ENCODE results near the gene BMP2K.
"Not testable (repeated sequence)": the region's sequence is repeated elsewhere in the genome, so short reads cannot be mapped to it uniquely, and the experiment has no call there.

GRCh38 chr4:78908974-78909373, 132.8 kb downstream of the BMP2K start:
- TF ChIP-seq, protein P1, sequence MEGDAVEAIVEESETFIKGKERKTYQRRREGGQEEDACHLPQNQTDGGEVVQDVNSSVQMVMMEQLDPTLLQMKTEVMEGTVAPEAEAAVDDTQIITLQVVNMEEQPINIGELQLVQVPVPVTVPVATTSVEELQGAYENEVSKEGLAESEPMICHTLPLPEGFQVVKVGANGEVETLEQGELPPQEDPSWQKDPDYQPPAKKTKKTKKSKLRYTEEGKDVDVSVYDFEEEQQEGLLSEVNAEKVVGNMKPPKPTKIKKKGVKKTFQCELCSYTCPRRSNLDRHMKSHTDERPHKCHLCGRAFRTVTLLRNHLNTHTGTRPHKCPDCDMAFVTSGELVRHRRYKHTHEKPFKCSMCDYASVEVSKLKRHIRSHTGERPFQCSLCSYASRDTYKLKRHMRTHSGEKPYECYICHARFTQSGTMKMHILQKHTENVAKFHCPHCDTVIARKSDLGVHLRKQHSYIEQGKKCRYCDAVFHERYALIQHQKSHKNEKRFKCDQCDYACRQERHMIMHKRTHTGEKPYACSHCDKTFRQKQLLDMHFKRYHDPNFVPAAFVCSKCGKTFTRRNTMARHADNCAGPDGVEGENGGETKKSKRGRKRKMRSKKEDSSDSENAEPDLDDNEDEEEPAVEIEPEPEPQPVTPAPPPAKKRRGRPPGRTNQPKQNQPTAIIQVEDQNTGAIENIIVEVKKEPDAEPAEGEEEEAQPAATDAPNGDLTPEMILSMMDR (IDR thresholded peaks at IDR 0.05; ENCODE audit: low read depth, low read length), result not testable (repeated sequence)
- TF ChIP-seq POLR2A (IDR thresholded peaks at IDR 0.05; ENCODE audit: extremely low read depth, insufficient read length); MAX (IDR thresholded peaks at IDR 0.05; ENCODE audit: low read depth, low read length): not testable (repeated sequence)
